Stimulated activated CD4-positive, alpha-beta T cell treated with anti-CD3 and anti-CD28 coated beads, Interleukin-4, amount 100 ng/mL, for 24 hours (primary cell): Measurements from ENCODE around the gene HSD17B8.

ENCODE experiments used
- DNase-seq: peaks from one replicate; pipeline ENCODE4 v3.0.0-alpha.2; 2020

Gene HSD17B8

DNA sequence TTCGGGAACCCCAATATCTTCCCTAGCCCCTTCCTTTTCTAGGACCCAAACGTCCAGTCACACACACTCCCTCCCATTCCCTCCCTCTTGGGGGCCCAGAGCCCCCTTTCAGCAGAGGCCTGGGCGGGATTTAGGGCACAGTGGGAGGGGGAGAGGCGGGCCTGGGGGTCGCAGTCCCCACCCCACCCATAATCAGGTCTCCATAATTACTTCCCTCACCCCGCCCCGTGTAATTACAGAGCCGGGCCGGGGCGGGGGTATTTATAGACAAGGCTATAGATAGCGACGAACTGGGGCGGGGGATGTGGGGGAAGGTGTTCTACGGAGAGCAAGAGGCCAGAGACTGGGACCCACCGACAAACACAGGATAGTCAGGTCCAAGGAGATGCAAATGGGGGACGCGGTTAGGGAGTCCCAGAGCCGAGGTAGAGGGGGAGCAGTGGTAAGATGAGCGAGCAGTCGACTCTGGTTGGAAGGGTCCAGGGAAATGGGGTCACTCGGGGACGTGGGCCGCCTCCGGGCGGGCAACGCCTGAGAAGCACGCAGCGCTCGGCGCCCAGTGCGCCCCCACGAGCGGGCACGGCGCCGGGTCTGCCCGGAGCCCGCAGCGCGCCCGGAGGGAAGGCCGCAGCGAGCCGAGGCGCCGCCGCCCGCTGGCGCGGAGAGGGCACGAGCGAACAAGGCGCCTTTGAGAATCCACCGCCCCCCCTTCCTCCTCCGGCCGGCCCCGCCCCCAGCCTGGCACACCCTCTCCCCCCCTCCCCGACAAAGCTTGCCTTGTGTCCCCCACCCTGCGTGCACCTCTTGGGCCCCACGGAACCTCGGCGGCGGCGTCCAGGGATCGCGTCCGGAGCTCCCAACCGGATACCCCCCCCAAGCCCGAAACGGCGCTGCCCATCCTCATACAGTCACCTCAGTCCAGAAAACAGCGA lies 11.5 kb upstream of the HSD17B8 start:
- no peak for DNase-seq

DNA sequence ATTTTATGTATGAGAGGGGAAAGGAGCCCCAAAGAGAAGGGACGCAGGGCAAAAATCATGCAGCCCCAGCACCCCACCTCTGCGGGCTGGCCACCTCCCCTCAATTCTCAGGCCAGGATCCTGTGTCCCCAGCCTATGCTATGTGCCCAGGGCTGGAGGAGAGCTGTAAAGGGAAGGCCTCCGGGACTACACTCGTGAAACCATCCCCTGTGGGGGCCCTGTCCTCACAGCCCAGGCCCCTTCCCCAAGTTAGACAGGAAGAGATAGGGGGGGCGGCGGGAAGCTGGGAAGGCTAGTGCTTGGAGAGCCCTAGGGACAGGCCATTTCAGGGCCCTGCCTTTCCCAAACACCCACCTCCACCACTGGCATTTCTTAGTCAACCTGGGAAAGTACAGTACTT lies 10.8 kb upstream of the HSD17B8 start:
- no peak for DNase-seq

DNA sequence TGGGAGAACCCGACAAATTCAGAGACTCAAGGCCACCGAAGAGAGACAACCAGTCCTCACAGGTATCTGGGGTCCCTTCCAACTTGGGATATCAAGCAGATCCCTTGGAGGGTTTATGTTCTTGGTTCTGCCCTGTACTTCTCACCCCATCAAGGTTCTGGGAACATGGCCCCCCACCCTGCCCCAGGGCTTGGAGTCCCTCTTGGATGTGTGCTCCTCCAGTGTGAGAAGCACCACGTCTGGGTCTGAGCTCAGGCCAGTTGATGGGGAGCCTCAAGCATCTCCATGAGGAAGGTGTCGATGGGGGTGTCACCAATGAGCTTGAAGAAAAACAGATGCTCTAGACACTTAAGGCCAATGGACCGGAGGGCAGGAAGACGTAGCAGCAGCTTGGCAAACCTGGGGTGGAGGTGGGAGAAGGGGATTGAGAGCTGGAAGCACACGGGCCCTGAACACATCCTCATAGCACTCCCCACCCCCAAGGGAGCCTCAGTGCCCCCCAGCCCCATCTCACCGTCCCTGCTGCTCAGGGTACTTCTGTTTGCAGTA lies 9.9 kb upstream of the HSD17B8 start:
- DNase-seq = no peak

DNA sequence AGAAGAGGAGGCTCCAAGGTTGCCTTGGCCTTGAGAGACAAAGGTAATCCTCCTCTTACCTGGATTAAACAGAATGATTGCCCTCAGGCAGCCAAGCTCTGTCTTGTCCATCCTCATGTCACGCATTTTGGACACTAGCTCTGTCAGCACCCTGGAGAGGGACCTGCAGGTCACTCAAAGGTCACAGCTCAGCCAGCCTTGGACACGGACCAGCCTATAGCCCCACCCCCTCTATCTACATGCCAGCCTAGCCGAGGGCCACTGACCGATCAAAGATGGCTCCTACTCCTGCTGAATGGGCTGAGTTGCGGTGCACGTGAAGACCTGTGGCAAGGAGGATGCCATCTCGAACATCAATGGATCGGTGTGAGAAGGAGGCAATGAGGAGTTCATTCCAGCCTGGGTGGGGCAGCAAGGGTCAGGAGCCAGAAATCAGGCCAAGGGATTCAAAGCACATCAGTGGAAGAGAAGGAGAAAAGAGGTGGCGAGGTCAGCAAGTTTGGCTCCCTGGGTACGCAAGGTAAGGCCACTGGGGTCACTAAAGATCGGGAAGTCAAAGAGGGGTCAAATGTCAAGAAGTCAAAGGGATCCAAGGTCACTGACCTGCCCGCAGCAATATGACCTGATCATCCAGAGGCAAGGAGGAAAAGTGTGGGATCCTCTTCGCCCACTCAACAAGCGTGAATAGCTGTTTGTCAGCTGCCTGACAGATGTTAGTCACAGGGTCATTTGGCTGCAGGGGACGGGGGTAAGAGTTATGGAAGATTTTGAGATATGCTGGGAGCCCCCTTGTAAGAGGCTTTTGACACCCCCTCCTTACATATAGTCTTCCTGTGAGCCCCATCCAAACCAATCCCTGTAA lies 8.9 kb upstream of the HSD17B8 start:
- no peak for DNase-seq

DNA sequence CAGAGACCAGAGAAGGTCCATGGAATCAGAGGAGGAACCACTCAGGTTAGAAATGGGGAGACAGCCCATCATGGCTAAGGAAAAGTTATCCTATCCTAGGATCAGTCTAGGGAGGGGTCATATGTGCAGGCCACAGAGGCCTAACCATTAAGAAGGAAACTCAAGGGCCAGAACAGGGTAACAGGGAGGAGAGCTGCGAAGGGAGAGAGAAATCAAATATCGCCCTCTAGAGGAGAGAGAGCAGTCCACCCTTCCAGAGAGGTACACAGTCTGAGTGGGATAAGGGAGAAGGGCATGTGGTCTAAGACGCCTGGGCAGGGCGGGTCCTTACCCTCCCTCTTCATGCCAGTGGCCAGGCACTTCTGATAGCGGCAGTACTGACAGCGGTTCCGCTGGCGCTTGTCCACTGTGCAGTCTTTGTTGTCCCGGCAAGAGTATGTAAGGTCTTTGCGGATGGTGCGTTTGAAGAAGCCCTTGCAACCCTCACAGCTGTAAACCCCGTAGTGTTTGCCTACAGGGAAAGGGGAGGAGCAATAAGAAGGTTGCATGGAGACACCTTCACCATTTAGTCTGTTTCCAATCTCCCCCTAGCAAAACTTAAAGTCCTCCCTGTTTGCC lies 6.9 kb upstream of the HSD17B8 start:
- peak; percentile 40 for DNase-seq

DNA sequence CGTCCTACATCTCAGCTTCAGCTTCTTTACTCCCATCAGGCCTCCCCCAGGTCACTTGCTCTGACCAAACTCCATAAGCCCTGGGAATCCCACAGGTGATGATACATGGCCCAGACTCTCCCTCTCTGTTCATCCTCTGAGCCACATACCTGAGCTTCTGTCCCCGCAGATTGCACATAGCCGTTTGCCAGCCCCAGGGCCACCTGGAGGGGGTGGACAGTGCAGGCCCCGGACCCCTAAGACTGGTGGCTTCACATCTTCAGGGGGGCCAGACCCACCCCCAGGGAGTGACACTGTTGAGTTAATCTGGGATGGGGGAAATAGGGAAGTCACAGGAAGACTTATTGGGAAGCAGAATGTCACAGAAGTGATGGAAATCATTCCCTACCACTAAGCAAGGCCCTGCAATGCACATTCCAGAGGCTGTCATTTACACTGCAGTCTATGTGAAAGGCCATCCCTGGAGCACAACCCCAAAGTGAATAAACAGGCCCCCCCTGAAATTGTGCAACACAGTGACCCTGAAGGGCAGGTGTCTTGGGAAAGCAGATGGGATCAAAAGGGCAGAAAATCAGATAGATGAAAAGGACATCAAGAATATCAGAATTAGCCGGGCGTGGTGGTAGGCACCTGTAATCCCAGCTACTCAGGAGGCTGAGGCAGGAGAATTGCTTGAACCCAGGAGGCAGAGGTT lies 6.1 kb upstream of the HSD17B8 start:
- DNase-seq = no peak

DNA sequence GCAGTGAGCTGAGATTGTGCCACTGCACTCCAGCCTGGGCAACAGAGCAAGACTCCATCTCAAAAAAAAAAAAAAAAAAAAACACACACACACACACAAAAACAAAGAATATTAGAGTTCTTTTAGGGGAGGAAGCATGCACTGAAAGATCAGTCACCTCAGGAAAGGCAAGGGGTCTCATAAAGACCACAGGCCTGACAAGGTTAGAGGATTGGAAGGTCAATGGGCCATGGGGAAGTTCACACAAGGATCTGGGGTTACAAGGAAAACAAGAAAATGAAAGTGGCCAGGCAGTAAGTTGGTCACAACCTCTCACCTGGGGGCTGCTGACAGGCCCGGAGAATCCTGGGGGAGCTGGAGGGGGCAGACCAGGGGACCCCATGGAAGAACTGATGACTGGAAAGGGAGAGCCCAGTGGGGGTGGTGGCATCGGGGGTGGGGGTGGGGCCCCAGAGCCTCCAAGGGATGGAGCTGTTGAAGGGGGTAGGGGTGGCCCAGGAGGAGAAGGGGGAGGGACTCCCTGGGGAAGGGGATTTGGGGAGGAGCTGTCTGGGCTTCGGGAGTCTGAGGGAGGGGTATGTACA lies 5.5 kb upstream of the HSD17B8 start:
- no peak for DNase-seq

DNA sequence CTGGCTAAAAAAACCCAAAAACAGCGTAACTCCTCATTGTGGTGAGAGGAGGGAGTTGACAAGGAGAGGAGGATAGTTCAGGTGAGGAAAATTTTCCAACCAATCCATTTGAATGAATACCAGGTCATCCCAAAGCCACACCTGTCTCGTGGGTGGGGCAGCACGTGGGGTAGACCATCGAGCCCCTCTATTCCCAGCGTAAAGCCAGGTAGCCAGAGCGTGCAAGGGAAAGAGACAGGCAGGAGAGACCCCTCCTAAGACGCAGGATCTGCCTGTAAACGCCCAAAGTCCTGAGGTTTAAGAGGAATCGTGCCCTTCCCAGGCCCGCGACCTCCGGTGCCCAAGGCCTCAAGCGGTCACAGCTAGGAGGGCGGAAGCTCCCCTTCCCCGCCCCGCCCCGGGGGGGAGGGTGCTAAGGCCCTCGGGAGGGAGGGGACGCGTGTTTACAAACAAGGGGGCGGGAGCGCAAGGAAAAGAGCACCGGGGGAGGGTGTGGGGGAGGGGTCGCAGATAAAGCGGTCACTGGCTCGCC lies 4.7 kb upstream of the HSD17B8 start:
- peak; percentile 76 for DNase-seq

DNA sequence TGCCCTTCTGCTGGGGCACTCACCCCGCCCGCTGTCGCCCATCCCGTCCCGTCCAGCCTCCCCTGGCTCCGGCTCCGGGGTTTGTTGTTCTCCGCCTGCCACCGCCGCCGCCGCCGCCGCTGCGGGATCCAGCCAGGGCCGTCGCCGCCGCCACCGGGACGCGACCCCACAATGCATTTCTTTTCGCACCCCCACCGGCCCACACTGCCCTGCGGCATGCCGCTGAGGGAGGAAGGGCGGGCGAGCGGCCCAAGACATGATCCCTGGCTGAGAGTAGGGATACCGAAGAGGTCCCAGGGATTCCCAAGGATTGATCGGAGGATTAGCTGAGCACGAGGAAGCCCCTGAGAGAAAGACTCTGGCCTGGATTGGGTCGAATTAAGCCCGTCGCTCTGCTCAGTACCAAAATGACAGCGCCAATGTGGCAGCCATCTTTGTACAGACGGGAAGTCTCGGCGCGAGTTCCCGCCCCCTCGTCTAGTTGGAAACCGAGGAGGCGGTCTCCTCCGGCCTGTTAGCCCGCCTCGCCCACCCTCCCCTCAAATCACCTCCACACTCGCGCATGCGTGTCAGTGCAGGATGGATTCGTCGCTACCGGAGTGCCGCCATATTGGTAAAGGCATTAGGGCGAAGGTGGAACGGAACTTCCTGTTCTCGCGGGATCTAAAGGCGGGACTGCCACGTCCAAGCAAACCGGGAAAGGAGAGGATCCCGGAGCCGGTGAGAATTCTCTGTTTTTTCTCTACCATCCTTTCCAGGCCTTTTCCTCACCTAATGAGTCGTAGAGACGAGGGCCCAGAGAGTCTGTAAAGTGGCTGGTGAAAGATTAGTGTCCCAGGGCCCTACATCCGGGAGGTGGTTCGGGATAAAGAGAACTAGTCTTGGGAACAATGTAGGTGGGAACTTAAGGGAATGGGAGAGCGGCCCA lies 4.0 kb upstream of the HSD17B8 start, which contains the start of the genes RXRB and SLC39A7:
RXRB (minus strand) TSS at position 447 of the 928 bp plus-strand sequence; CDS start at position 258, 189 bp downstream.
SLC39A7 (plus strand) TSS at position 649 of the 928 bp plus-strand sequence. CDS start 379 bp downstream, outside the sequence.
- DNase-seq = peak; percentile 99

DNA sequence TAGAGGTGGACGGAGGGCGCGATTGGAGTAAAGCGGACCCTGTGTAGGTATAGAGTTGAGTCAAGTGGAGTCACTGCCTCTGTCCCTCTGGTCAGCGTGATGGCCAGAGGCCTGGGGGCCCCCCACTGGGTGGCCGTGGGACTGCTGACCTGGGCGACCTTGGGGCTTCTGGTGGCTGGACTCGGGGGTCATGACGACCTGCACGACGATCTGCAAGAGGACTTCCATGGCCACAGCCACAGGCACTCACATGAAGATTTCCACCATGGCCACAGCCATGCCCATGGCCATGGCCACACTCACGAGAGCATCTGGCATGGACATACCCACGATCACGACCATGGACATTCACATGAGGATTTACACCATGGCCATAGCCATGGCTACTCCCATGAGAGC lies 3.3 kb upstream of the HSD17B8 start:
- no peak for DNase-seq

DNA sequence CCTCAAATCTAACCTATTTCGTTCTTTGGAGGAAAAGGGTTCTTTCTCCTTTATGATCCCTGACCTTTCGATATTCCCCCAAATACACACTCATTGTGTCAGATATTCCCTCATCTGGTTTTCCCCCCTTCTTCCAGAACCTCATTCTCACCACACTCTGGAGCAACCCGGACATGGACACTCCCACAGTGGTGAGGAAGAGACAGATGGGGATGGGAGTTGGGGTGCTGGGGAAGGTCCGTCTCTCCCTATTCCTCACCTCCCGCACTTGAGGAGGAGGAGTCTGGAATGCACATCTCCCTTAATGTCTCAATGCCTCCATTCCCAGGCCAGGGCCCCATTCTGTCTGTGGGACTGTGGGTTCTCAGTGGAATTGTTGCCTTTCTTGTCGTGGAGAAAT lies 2.5 kb upstream of the HSD17B8 start:
- no peak for DNase-seq

DNA sequence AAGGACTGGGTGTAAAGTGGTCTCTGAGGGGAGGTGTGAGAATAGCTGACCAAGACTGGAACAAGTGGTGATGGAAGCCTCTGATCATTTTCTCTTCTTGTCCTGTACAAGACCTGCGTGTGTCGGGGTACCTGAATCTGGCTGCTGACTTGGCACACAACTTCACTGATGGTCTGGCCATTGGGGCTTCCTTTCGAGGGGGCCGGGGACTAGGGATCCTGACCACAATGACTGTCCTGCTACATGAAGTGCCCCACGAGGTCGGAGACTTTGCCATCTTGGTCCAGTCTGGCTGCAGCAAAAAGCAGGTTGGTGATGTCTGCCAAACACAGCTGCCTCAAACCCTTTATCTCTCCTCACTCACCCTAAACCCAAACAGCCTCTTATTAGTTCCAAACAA lies 1.7 kb upstream of the HSD17B8 start:
- no peak for DNase-seq

DNA sequence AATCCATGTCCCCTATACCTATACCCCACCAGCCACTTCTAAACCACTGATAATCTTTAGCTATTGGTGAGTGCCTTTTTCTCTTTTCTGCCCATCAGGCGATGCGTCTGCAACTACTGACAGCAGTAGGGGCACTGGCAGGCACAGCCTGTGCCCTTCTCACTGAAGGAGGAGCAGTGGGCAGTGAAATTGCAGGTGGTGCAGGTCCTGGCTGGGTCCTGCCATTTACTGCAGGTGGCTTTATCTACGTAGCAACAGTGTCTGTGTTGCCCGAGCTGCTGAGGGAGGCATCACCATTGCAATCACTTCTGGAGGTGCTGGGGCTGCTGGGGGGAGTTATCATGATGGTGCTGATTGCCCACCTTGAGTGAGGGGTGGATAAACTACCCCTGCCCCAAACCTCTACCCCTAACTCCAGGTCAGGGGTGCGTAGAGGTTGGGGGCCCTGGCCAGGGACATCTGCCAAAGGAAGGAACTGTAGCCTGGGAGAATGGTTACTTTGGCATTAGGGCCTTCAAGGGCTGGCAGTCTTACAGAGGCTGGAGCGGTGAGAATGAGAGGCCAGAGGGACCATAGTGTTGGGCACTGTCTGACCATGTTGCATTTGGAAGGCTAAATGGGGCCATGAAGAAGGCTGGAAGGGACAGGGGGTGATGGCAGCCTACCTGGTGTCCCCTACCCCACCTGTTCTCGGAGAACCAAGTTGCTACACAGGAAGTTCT lies 851 bp upstream of the HSD17B8 start:
- no peak for DNase-seq

DNA sequence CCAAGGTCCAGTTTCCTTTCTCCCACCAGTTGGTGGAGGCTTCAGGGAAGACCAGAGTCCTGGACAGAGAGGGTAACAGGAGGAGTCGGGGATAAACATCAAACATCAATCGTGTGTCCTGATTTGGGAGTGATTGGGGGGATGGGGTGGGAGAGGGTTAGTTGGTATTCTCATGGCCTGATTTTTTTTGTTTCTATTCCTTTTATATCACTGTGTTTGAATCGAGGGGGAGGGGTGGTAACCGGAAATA lies 365 bp upstream of the HSD17B8 start:
- DNase-seq = no peak

DNA sequence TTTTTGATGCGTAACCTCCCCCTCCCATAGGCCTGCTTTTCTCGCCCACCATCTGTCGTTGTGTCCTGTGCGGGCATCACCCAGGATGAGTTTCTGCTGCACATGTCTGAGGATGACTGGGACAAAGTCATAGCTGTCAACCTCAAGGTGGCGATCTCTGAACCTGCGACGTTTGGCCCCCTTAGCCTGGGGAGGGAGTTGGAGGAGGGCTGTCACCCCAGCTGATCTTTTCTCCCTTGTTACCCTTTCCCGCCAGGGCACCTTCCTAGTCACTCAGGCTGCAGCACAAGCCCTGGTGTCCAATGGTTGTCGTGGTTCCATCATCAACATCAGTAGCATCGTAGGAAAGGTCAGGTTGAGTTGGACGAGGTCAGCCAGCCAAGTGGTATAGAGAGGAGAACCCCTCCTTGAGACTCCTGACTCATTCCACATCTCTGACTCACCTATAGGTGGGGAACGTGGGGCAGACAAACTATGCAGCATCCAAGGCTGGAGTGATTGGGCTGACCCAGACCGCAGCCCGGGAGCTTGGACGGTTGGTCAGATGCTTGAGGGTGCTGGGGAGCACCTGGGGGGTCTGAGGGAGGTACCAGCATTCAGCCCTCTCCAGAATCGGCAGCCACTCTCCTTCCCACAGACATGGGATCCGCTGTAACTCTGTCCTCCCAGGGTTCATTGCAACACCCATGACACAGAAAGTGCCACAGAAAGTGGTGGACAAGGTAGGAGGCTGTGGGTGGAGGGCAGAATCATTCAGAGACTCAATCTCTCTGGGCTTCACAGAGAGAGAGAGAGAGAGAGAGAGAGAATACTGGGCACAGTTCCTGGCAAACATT lies 954 bp downstream of the HSD17B8 start:
- peak; percentile 55 for DNase-seq

DNA sequence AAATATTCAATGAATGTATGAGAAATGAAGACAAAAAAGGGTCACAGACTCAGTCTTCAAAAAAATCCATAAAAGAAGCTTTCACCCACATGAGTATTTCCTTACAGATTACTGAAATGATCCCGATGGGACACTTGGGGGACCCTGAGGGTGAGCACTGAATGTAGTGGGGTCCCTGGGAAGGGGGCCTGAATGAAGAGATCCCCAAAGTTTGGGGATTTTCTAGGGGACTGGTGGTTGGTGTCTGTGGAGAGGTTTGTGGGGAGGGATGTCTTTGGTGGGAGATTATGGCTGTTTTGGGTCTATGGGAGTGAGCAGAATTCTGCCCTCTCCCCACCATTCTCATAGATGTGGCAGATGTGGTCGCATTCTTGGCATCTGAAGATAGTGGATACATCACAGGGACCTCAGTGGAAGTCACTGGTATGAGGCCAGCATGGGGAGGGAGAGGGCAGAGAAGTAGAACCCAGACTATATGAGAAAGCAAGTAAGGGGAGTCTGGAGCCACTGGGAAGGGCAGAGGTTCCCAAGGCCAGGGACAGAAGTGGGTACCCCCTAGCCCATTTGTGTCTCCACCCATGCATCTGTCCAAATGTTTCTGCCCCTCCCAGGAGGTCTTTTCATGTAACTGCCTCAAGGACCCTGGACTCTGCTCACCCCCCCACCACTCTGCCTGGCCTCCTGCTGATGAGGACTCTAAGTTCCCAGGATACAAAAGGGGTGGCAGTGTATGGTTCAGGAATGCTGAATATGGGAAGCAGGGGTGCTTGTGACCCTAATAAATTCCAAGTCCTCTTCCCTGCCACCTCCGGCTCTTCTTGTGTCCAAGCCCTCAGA lies 1.8 kb downstream of the HSD17B8 start:
- no peak for DNase-seq

DNA sequence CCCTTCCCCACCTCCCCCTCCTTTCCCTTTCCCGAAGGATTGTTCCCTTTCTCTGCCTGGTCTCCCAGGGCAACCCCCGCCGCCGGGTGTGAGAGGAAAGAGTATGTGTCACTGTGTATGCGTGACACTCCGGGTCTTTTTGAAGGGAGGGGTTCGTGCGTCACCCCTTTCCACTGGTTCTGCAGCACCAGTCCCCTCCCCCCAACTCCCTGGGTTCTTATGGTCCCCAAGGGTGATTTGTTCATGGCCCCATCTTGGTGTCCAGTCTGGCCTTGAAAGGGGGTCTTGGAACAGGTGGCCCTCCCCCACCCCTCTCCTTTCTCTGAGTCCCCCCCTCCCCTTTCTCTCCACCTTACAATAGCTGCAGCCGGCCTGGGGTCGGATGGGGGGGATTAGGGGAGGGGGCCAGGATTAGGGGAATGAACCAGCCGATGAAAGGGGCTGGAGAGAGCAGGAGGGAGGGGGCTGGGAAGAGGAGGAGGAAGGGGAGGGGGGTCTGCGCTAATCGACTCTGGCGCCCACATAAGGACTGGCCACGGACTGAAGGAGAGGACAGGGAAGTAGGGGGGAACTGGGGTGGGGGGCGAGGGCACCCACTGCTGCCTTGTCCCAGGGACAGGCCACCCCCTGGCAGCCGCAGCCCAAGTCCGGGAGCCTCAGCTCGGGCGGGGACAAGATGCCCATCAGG lies 2.6 kb downstream of the HSD17B8 start:
- no peak for DNase-seq
